SK-N-SH (cell line): ENCODE measurements around the gene ETS1. TPM values are rescaled to one million over a fixed set of nuclear protein-coding genes. Genes with fewer than 3 reads are reported as not detected.

Experiments
- CTCF ChIA-PET: fragments of 300-600, 350-600 bp; formaldehyde crosslinking; extraction: SDS; loops from one replicate; lab custom pipeline; 2021; lab: Yijun Ruan, JAX
- POLR2A ChIA-PET: fragments of 350-600 bp; sonication (Branson Sonifier 250); formaldehyde crosslinking; extraction: SDS; loops from one replicate; lab custom pipeline; 2020; ENCODE audit warnings: antibody characterized with exemption, inconsistent platforms; lab: Yijun Ruan, JAX
- DNase-seq: peaks from one replicate; pipeline ENCODE4 v3.0.0; 2012
- H2AFZ ChIP-seq: fragments of 200-600 bp; sonication (generic); 2 replicates; pipeline ENCODE4 v1.8.1; 2016; ENCODE audit warnings: antibody characterized with exemption, mild to moderate bottlenecking, low read depth
- H3F3A ChIP-seq: fragments of 200-600 bp; sonication (generic); replicated peaks from 2 replicates; pipeline ENCODE3; 2016; ENCODE audit warnings: antibody characterized with exemption, mild to moderate bottlenecking; ENCODE audit not compliant: insufficient read depth
- H3K27ac ChIP-seq, 2 experiments: fragments of 200-500 bp in 1 of 2; fragments of 200-600 bp in 1 of 2; sonication (Bioruptor generic) in 1 of 2; sonication (generic), shearing (Covaris generic) in 1 of 2; 2 replicates each; pipeline versions ENCODE4 v1.5.1 to v1.6.1; 2014 to 2016; ENCODE audit warnings: low read depth in 2 of 2, inconsistent platforms in 1 of 2, low read length in 1 of 2, mild to moderate bottlenecking in 1 of 2, mixed read lengths in 1 of 2
- H3K27me3 ChIP-seq: fragments of 200-600 bp; sonication (generic), shearing (Covaris generic); 2 replicates; pipeline ENCODE4 v1.6.1; 2016; ENCODE audit warnings: mixed run types; ENCODE audit not compliant: insufficient read depth
- H3K36me3 ChIP-seq, 2 experiments: fragments of 200-500 bp in 1 of 2; fragments of 200-600 bp in 1 of 2; sonication (Bioruptor generic) in 1 of 2; sonication (generic) in 1 of 2; replicated peaks in 1 of 2; 2 replicates each; pipeline versions ENCODE3 to v1.5.1; 2014 to 2016; ENCODE audit warnings: low read length in 1 of 2, mild to moderate bottlenecking in 1 of 2; ENCODE audit not compliant: insufficient read depth in 2 of 2, control insufficient read depth in 1 of 2
- H3K4me1 ChIP-seq, 2 experiments: fragments of 200-500 bp in 1 of 2; fragments of 200-600 bp in 1 of 2; sonication (Bioruptor generic) in 1 of 2; sonication (generic), shearing (Covaris generic) in 1 of 2; 2 replicates each; pipeline versions ENCODE4 v1.5.1 to v1.6.1; 2014 to 2016; ENCODE audit warnings: low read depth in 1 of 2, low read length in 1 of 2, mixed run types in 1 of 2; ENCODE audit not compliant: insufficient read depth in 2 of 2, control insufficient read depth in 1 of 2
- H3K4me2 ChIP-seq: fragments of 200-600 bp; sonication (generic), shearing (Covaris generic); 2 replicates; pipeline ENCODE4 v1.6.1; 2017; ENCODE audit warnings: mixed run types
- H3K4me3 ChIP-seq, 2 experiments: fragments of 200-500 bp in 1 of 2; fragments of 200-600 bp in 1 of 2; sonication (Bioruptor generic) in 1 of 2; sonication (generic), shearing (Covaris generic) in 1 of 2; 2 replicates each; pipeline versions ENCODE4 v1.5.1 to v1.8.1; 2014 to 2016; ENCODE audit warnings: low read depth in 2 of 2, inconsistent platforms in 1 of 2, low read length in 1 of 2, mild to moderate bottlenecking in 1 of 2, mixed read lengths in 1 of 2, moderate library complexity in 1 of 2
- H3K79me2 ChIP-seq: fragments of 200-600 bp; sonication (generic); 2 replicates; pipeline ENCODE4 v1.8.1; 2017; ENCODE audit warnings: mild to moderate bottlenecking; ENCODE audit not compliant: insufficient read depth
- H3K9ac ChIP-seq: fragments of 200-600 bp; sonication (generic); 2 replicates; pipeline ENCODE4 v1.6.1; 2017; ENCODE audit warnings: mixed run types
- H3K9me2 ChIP-seq: fragments of 200-600 bp; sonication (generic); 2 replicates; pipeline ENCODE4 v1.6.1; 2017; ENCODE audit warnings: mixed run types
- H3K9me3 ChIP-seq: fragments of 200-600 bp; sonication (generic); 2 replicates; pipeline ENCODE4 v1.6.1; 2017; ENCODE audit warnings: mixed run types, mild to moderate bottlenecking, moderate library complexity
- H4K20me1 ChIP-seq: fragments of 200-600 bp; sonication (generic); 2 replicates; pipeline ENCODE4 v1.6.1; 2017; ENCODE audit warnings: mild to moderate bottlenecking, mixed run types; ENCODE audit not compliant: insufficient read depth
- CHD2 ChIP-seq: fragments of 150-350 bp; IDR thresholded peaks from 2 replicates; pipeline ENCODE4 v1.6.1; 2018; ENCODE audit warnings: low read length; ENCODE audit not compliant: partially characterized antibody
- ELF1 ChIP-seq: IDR thresholded peaks from 2 replicates; pipeline ENCODE4 v1.4.0; 2012
- EP300 ChIP-seq, 2 experiments: IDR thresholded peaks; 2 replicates each; pipeline versions ENCODE4 v1.4.0 to v1.6.1; 2012; ENCODE audit warnings: borderline replicate concordance in 1 of 2, low read depth in 1 of 2, low read length in 1 of 2
- MEF2A ChIP-seq: IDR thresholded peaks from 2 replicates; pipeline ENCODE4 v1.4.0; 2012; ENCODE audit warnings: low read depth, borderline replicate concordance
- MXI1 ChIP-seq: IDR thresholded peaks from 2 replicates; pipeline ENCODE4 v1.6.1; 2012; ENCODE audit warnings: mild to moderate bottlenecking, low read depth, low read length, improper control_type of control experiment
- NFIC ChIP-seq: IDR thresholded peaks from 2 replicates; pipeline ENCODE4 v1.4.0; 2012; ENCODE audit warnings: borderline replicate concordance
- POLR2AphosphoS5 ChIP-seq: IDR thresholded peaks from 2 replicates; pipeline ENCODE4 v1.6.1; 2012; ENCODE audit warnings: low read depth, low read length
- RFX5 ChIP-seq: IDR thresholded peaks from 2 replicates; pipeline ENCODE4 v1.6.1; 2012; ENCODE audit warnings: mild to moderate bottlenecking, improper control_type of control experiment, low read length
- RXRA ChIP-seq: IDR thresholded peaks from 2 replicates; pipeline ENCODE4 v1.4.0; 2012; ENCODE audit warnings: low read depth, mild to moderate bottlenecking, borderline replicate concordance
- TCF12 ChIP-seq: IDR thresholded peaks from 2 replicates; pipeline ENCODE4 v1.4.0; 2012
- TEAD4 ChIP-seq: IDR thresholded peaks from 2 replicates; pipeline ENCODE4 v1.4.0; 2012; ENCODE audit warnings: mild to moderate bottlenecking, borderline replicate concordance; ENCODE audit not compliant: insufficient read depth
- YY1 ChIP-seq: IDR thresholded peaks from 2 replicates; pipeline ENCODE4 v1.4.0; 2012; ENCODE audit warnings: low read depth, mild to moderate bottlenecking
- WGBS: methylation state at CpG from one replicate; pipeline ENCODE4 v1.1.6; 2017; ENCODE audit warnings: low lambda C conversion rate; 5-methylcytosine and 5-hydroxymethylcytosine counted together
- polyA plus RNA-seq, 3 experiments: library from polyadenylated mRNA; depleted of rRNA; stranded (reverse); fragments of >200 nt; gene quantifications; 2 replicates each; pipeline ENCODE4 v1.2.3, GENCODE V29; 2012
- TF ChIP-seq, protein P1 (sequence below): IDR thresholded peaks from 2 replicates; pipeline ENCODE4 v1.4.0; 2012; ENCODE audit warnings: low read depth, borderline replicate concordance

The ETS1 gene
- polyA plus RNA-seq, 1 of the 3 experiments (the other 2 are of a cell fraction), result 14.5 TPM

GRCh38 chr11:128598096-128598495 is 10.7 kb upstream of the ETS1 start:
- Histone ChIP-seq H3K9me3 (no peaks in the 10 kb centered on the region), H3K4me2 (no peak overlapping the region), H3K36me3 (peaks cover 0 to 3% of the 10 kb centered on the region in 2 experiments), H3F3A (no peaks in the 10 kb centered on the region), H3K79me2 (no peaks in the 10 kb centered on the region), H3K9me2 (no peaks in the 10 kb centered on the region), H3K4me3 (no peak overlapping the region), H3K4me1 (peaks cover 0 to 7% of the 10 kb centered on the region in 2 experiments; a peak in 1 of 4 replicates), H4K20me1 (no peaks in the 10 kb centered on the region), H3K27ac (no peak overlapping the region), H3K27me3 (no peaks in the 10 kb centered on the region), H3K9ac (no peak overlapping the region), H2AFZ (no peak overlapping the region)
- no peak for DNase-seq
- WGBS, result 84% methylated on average over 4 of the region's 4 CpGs
- ChIA-PET CTCF (interaction anchor here (1.5 to 3.9 kb wide), 3 partner anchors 11 to 440 kb away, joined by 3 to 15 read pairs (median 5); no protein-coding TSS in a partner anchor), POLR2A (no interaction called here)
- no peak for TF ChIP-seq CHD2
- TF ChIP-seq MEF2A, result no peak
- TF ChIP-seq YY1, result no peak

DNA sequence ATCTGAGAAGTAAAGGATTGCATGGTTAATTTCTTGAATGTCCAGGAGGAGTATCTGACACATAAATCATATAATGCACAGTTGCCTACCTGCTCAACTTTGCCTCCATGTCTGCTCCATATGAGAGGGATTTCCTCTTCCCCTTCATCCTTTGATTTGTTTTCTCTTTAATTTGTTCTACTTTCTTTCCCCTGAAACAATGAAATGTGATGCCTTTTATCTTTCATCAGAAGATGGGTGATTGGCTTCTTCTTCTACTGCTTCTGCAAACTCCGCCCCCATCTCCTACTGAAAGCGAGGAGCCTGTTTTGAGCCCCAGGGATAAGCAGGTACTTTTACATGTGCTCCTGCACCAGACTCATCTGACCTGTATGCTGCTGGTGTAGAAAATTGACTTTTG is 9.9 kb upstream of the ETS1 start:
- Histone ChIP-seq H3K27me3 (no peaks in the 10 kb centered on the region), H3K4me2 (no peak overlapping the region), H3K9me3 (no peaks in the 10 kb centered on the region), H3K9ac (no peak overlapping the region), H3F3A (no peaks in the 10 kb centered on the region), H4K20me1 (no peaks in the 10 kb centered on the region), H3K4me3 (no peak overlapping the region)
- ChIA-PET POLR2A (no interaction called here), CTCF (interaction anchor here (3.9 kb wide), 1 partner anchor 12 kb away, joined by 15 read pairs; no protein-coding TSS in a partner anchor)
- 100% methylated on average over 2 of the region's 2 CpGs for WGBS
- TF ChIP-seq RFX5 (no peak), EP300 (IDR thresholded peaks at IDR 0.05; ENCODE audit: borderline replicate concordance in 1 of 2, low read depth in 1 of 2, low read length in 1 of 2) (no peak), YY1 (no peak), CHD2 (no peak), NFIC (no peak), RXRA (no peak), TCF12 (no peak), MXI1 (no peak), ELF1 (no peak), TEAD4 (no peak), POLR2AphosphoS5 (no peak)
- TF ChIP-seq, protein P1, sequence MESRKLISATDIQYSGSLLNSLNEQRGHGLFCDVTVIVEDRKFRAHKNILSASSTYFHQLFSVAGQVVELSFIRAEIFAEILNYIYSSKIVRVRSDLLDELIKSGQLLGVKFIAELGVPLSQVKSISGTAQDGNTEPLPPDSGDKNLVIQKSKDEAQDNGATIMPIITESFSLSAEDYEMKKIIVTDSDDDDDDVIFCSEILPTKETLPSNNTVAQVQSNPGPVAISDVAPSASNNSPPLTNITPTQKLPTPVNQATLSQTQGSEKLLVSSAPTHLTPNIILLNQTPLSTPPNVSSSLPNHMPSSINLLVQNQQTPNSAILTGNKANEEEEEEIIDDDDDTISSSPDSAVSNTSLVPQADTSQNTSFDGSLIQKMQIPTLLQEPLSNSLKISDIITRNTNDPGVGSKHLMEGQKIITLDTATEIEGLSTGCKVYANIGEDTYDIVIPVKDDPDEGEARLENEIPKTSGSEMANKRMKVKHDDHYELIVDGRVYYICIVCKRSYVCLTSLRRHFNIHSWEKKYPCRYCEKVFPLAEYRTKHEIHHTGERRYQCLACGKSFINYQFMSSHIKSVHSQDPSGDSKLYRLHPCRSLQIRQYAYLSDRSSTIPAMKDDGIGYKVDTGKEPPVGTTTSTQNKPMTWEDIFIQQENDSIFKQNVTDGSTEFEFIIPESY, result no peak
- TF ChIP-seq, all 33 proteins: peak for 0
- H3K9me2 ChIP-seq, result no peaks in the 10 kb centered on the region
- no peaks in the 10 kb centered on the region for H3K79me2 ChIP-seq
- peaks cover 0 to 8% of the 10 kb centered on the region in 2 experiments; a peak in 1 of 4 replicates for H3K4me1 ChIP-seq
- no peak overlapping the region for H2AFZ ChIP-seq
- H3K36me3 ChIP-seq, result peaks cover 0 to 3% of the 10 kb centered on the region in 2 experiments
- H3K27ac ChIP-seq, result no peak overlapping the region
- no peak for DNase-seq
